Fibroblast of gingiva (primary cell): ENCODE results near the gene DUSP6.

Experiments used
- DNase-seq: peaks from one replicate; pipeline ENCODE4 v3.0.0-alpha.2; 2011; ENCODE audit warnings: low read depth

Gene DUSP6

GRCh38 chr12:89373763-89374572, 21.7 kb upstream of the DUSP6 start:
- peak; percentile 40 for DNase-seq

GRCh38 chr12:89372584-89373370, 20.5 kb upstream of the DUSP6 start:
- DNase-seq, result no peak

- peak; percentile 21 for DNase-seq
Measured at GRCh38 chr12:89370850-89371249, 18.5 kb upstream of the DUSP6 start.

- DNase-seq, result no peak
Measured at GRCh38 chr12:89370421-89370831, 18.1 kb upstream of the DUSP6 start.

- DNase-seq, result no peak
Measured at GRCh38 chr12:89369166-89369565, 16.9 kb upstream of the DUSP6 start.

GRCh38 chr12:89368391-89368790, 16.1 kb upstream of the DUSP6 start:
- DNase-seq, result no peak

- DNase-seq, result no peak
Measured at GRCh38 chr12:89366676-89367364, 14.5 kb upstream of the DUSP6 start.

GRCh38 chr12:89364631-89365030, 12.3 kb upstream of the DUSP6 start:
- DNase-seq, result no peak

- DNase-seq, result no peak
Measured at GRCh38 chr12:89364058-89364457, 11.8 kb upstream of the DUSP6 start.

GRCh38 chr12:89363582-89363981, 11.3 kb upstream of the DUSP6 start:
- DNase-seq, result no peak

GRCh38 chr12:89363084-89363483, 10.8 kb upstream of the DUSP6 start:
- DNase-seq, result no peak

- no peak for DNase-seq
Measured at GRCh38 chr12:89359615-89360014, 7.3 kb upstream of the DUSP6 start.

GRCh38 chr12:89358805-89359204, 6.5 kb upstream of the DUSP6 start:
- DNase-seq, result no peak

GRCh38 chr12:89357297-89357730, 5.0 kb upstream of the DUSP6 start:
- DNase-seq, result no peak

GRCh38 chr12:89356069-89356665, 3.9 kb upstream of the DUSP6 start:
- DNase-seq, result no peak

- no peak for DNase-seq
Measured at GRCh38 chr12:89355243-89356068, 3.2 kb upstream of the DUSP6 start.

- no peak for DNase-seq
Measured at GRCh38 chr12:89354612-89355067, 2.3 kb upstream of the DUSP6 start.

- DNase-seq, result peak; percentile 63
Measured at GRCh38 chr12:89353823-89354611, 1.7 kb upstream of the DUSP6 start.

GRCh38 chr12:89353188-89353822, 1.0 kb upstream of the DUSP6 start:
- peak; percentile 70 for DNase-seq

- DNase-seq, result no peak
Measured at GRCh38 chr12:89352242-89352491, 134 bp downstream of the DUSP6 start.
